ENCODE measurements around the gene HEY2. TPM values are rescaled to one million over a fixed set of nuclear protein-coding genes. Genes with fewer than 3 reads are reported as not detected.
"Not testable (repeated sequence)": the region's sequence is repeated elsewhere in the genome, so short reads cannot be mapped to it uniquely, and the experiment has no call there.

The HEY2 gene
- total RNA-seq, 1 donor from 2014 or later = 2.4 TPM

- no peak for DNase-seq (ENCODE audit: low spot score)
These were observed 45.9 kb downstream of the HEY2 start for GRCh38 chr6:125795301-125795700.

DNA sequence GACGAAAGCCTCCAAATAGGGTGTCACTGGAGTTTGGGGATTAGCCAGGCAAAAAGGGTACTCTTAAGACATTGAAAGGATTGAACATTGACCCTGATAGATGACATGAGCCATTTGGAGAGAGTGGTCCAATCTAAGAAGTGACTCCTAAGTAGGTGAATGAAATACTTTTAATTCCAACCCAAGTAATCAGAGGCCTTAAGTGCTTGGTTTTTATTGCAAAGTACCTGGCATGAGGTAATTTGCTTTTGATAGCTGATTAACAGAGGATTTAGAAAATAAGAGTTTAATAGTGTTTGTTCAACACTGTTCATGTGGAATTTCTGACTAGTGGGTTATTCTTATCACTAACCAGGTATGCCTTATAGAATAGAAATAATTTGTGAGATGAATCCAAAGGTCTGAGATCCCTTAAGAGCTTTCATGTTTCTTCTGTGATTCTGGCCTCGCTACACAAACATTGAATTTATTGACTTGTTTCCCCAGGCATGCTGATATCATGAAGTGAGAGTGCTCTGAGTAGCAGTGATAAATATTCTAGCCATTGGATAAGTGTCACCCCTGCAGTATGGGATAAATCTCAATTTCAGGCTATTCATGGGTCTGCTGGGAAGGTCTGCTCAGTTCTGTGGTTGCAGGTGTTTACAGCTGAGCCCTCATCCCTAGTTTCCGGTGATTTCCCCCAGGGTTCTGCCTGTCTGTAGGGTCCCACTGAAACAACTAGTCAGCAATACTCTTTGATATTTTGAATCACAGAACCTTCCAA lies 47.9 kb downstream of the HEY2 start:
- DNase-seq (ENCODE audit: low spot score) = no peak

DNA sequence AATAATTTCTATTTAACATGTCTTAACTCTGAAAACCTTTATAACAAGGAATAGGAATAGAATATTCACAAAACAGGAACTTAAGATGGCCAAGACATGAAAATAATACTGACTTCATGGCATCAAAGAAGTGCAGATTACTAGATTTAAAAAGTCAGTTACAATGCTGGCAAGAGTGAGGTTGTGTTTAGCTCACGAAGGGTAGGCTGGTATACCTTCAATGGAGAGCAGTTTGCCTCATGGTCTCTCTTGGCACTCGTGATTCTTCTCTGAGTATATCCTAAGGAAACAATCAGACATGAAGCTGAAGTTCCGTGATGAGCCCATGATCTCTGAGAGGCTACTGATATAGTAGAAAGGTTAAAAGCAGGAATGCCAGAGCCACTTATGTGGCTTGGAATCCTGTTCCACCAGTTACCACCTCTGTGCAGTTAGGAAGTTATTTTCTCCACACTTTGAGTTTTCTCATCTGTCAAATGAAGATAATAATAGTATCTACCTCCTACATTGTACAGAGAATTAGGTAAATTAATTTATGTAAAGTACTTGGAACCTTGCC lies 48.5 kb downstream of the HEY2 start:
- DNase-seq (ENCODE audit: low spot score) = no peak

- DNase-seq (ENCODE audit: low spot score) = no peak
These were observed 49.5 kb downstream of the HEY2 start for GRCh38 chr6:125798734-125799508.

DNA sequence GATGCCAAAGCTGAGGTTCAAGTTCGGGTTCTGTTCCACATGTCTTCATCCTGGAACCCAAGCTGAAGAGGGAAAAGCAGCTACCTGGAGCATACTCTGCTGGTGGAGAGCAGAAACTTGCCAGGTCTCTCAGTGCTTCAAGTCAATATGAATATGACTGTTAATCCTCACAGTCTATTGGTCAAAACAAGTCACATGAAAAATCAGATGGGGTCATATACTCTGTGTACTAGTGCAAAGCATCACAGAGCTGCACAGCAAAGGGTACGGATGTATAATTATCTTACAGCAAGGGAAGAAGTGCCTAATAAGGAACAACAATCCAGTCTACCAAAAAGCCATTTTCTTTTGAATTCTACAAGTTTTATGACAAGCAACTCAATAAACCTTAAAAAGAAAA lies 53.0 kb downstream of the HEY2 start:
- no peak for DNase-seq (ENCODE audit: low spot score)

- no peak for DNase-seq (ENCODE audit: low spot score)
These were observed 53.5 kb downstream of the HEY2 start for GRCh38 chr6:125802943-125803377.

DNA sequence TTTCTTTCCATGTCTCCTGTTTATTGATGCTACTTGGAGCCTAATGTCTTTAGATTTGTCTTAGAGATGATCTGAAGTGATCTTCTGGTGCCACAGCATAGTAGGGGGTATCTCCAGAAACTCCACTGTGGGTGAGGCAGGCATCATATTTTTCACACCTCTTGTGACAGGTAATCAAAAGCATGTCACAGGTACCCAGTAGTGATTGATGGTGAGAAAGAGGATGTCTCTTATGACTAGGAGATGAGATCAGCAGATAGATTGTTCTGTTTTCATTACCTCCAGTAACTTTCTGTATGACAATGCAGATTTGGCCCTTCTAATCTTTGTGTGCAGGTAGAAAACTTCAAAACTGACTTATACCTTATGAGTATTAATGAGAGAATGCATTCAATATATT lies 54.8 kb downstream of the HEY2 start:
- DNase-seq (ENCODE audit: low spot score) = no peak

DNA sequence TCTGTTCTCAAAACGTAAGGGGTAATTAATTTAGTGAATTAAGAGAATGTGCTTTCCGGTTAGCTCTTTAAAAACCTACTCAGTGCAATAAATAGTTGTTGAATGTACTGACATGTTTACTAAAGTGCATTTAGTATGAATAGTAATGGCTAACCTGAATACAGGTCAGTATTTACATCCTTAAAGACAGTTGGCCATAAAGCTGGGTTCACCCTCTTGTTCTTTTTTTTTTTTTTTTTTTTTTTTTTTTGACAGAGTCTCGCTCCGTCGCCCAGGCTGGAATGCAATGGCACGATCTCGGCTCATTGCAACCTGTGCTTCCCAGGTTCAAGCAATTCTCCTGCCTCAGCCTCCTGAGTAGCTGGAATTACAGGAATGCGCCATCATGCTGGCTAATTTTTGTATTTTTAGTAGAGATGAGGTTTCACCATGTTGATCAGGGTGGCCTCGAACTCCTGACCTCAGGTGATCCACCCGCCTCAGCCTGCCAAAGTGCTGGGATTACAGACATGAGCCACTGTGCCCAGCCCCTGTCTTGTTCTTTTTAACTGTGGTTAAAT lies 55.5 kb downstream of the HEY2 start:
- not testable (repeated sequence) for DNase-seq (ENCODE audit: low spot score)

- no peak for DNase-seq (ENCODE audit: low spot score)
These were observed 57.4 kb downstream of the HEY2 start for GRCh38 chr6:125806813-125807212.

DNA sequence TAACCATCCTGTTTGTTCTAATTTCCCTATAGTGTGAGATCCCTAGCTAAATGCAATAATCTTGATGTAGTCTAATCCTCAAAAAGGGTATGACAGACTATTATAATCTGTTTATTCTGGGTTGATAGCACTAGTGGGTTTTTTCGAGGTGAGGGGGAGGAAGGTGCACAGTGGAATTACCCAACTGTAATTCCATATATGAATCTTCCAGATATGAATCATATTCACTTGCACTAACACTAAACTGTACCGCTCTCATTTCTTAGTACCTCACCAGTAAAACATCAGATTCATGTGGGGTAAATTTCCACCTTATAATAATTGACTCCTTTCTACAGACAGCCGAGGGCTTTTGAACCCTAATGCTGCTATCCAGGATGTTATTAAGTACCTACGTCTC lies 57.9 kb downstream of the HEY2 start:
- DNase-seq (ENCODE audit: low spot score) = no peak

- no peak for DNase-seq (ENCODE audit: low spot score)
These were observed 58.6 kb downstream of the HEY2 start for GRCh38 chr6:125808060-125808459.

GRCh38 chr6:125808591-125808990 lies 59.2 kb downstream of the HEY2 start:
- no peak for DNase-seq (ENCODE audit: low spot score)

DNA sequence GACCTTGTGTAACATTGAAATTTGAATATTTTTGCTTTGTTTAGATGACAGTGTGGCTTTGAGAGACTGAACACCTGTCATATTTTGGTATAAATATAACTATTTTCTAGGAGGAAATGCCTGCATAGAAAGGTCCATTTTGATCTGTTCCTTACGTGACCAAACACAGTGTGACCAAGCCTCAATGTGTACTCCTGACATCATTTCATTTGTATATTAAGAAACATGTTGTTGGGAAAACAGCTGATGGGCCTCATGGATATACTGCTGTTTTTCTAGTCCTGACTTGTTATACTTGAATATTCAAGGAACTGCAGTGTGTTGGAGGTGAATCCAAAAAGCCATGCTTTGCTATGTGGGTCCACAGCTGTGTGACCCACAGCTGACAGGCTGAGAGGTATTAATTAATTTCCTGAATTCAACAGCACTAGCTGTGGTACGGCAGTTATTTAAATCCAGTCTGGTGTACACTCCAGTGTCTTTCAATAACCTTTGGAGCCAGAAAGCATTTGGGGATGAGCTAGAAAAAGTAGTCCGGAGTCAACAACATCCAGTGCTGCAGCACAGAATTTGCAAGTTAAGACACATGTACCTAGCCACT lies 60.2 kb downstream of the HEY2 start:
- no peak for DNase-seq (ENCODE audit: low spot score)

DNA sequence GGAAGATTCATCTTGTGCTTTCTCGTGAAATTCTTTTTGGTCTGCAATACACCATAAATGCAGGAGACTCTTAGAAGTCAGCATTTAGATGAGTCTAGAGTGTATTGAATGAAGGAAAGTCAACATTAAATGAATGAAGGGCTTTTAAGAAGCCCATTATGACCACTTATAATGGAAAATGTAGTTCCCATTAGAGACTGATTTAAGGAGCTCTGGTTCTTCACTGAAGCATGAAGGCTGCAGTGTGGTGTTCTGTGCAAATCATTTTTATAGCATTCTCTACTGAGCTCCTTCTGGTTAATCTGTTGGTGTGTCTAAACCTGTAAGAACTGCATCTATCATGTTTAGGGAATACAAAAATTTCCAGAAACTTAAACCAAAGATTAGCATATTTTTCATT lies 61.0 kb downstream of the HEY2 start:
- DNase-seq (ENCODE audit: low spot score) = no peak

Other genes starting within 250 kb of the HEY2 start
- 41.9 TPM for gene NCOA7, start 41.3 kb downstream of the HEY2 start, total RNA-seq
- gene HINT3, start 207.1 kb downstream of the HEY2 start, total RNA-seq = 32.3 TPM
- 18.0 TPM for gene TRMT11, start 236.9 kb downstream of the HEY2 start, total RNA-seq